Hepatocyte (in vitro differentiated cells): Measurements from ENCODE around the gene PAX1. TPM values are rescaled to one million over a fixed set of nuclear protein-coding genes. Genes with fewer than 3 reads are reported as not detected.

Experiments
- DNase-seq: peaks from one replicate; pipeline ENCODE4 v3.0.0-alpha.2; 2016; ENCODE audit warnings: low spot score
- H2AFZ ChIP-seq: fragments of 200-600 bp; sonication (generic); 2 replicates; pipeline ENCODE4 v1.6.0; 2016; ENCODE audit warnings: antibody characterized with exemption, mild to moderate bottlenecking
- H3K27ac ChIP-seq: fragments of 200-600 bp; sonication (generic); 2 replicates; pipeline ENCODE4 v1.5.1; 2016; ENCODE audit warnings: mild to moderate bottlenecking
- H3K27me3 ChIP-seq: fragments of 200-600 bp; sonication (generic); 2 replicates; pipeline ENCODE4 v1.6.1; 2016
- H3K36me3 ChIP-seq: fragments of 200-600 bp; sonication (generic); replicated peaks from 2 replicates; pipeline ENCODE4 v1.5.1; 2016; ENCODE audit warnings: low read depth; ENCODE audit not compliant: insufficient read depth
- H3K4me1 ChIP-seq: fragments of 200-600 bp; sonication (generic); 2 replicates; pipeline ENCODE4 v1.5.1; 2016; ENCODE audit warnings: mild to moderate bottlenecking, moderate library complexity; ENCODE audit not compliant: insufficient read depth
- H3K4me2 ChIP-seq: fragments of 200-600 bp; sonication (generic); 2 replicates; pipeline ENCODE4 v1.6.0; 2016
- H3K4me3 ChIP-seq: fragments of 200-600 bp; sonication (generic); 2 replicates; pipeline ENCODE4 v1.5.1; 2016; ENCODE audit warnings: mild to moderate bottlenecking
- H3K79me2 ChIP-seq: fragments of 200-600 bp; sonication (generic); 2 replicates; pipeline ENCODE4 v1.6.0; 2017; ENCODE audit warnings: mild to moderate bottlenecking
- H3K9me2 ChIP-seq: fragments of 200-600 bp; sonication (generic); replicated peaks from 2 replicates; pipeline ENCODE4 v1.6.0; 2017; ENCODE audit warnings: mild to moderate bottlenecking; ENCODE audit not compliant: insufficient read depth
- H3K9me3 ChIP-seq: fragments of 200-600 bp; sonication (generic); 2 replicates; pipeline ENCODE4 v1.5.1; 2016; ENCODE audit warnings: low read depth, mild to moderate bottlenecking
- H4K20me1 ChIP-seq: fragments of 200-600 bp; sonication (generic); 2 replicates; pipeline ENCODE4 v1.6.0; 2016; ENCODE audit warnings: mild to moderate bottlenecking; ENCODE audit not compliant: insufficient read depth, poor library complexity, severe bottlenecking
- EZH2 ChIP-seq: fragments of 200-600 bp; sonication (generic); IDR thresholded peaks from 2 replicates; pipeline ENCODE4 v1.6.1; 2016; ENCODE audit warnings: antibody characterized with exemption, mild to moderate bottlenecking, borderline replicate concordance
- EZH2phosphoT487 ChIP-seq: fragments of 200-600 bp; sonication (generic); IDR thresholded peaks from one replicate; pipeline ENCODE4 v1.6.1; 2018; ENCODE audit warnings: antibody characterized with exemption, mild to moderate bottlenecking, low read depth, moderate library complexity; ENCODE audit not compliant: unreplicated experiment, severe bottlenecking
- WGBS: methylation state at CpG from one replicate; pipeline ENCODE4 v1.1.6; 2016; ENCODE audit warnings: low lambda C conversion rate; ENCODE audit errors: missing lambda C conversion rate; 5-methylcytosine and 5-hydroxymethylcytosine counted together
- polyA plus RNA-seq: library from polyadenylated mRNA; unstranded; fragments of >200 nt; fragmentation: Nextera tagmentation; extraction: Ambion mirVana; gene quantifications from 2 replicates; pipeline ENCODE4 v1.2.1, GENCODE V29; 2016
- total RNA-seq: library from RNA; depleted of rRNA; stranded (reverse); fragments of >200 nt; gene quantifications from 2 replicates; pipeline ENCODE4 v1.2.3, GENCODE V29; 2014
- TF ChIP-seq, protein P1 (sequence below): fragments of 200-600 bp; sonication (generic); IDR thresholded peaks from 2 replicates; pipeline ENCODE4 v1.5.1; 2016; ENCODE audit warnings: antibody characterized with exemption, mild to moderate bottlenecking; ENCODE audit not compliant: poor library complexity

PAX1 gene
- total and polyA plus RNA-seq, 2 experiments from 2014 or later, result not detected

DNA sequence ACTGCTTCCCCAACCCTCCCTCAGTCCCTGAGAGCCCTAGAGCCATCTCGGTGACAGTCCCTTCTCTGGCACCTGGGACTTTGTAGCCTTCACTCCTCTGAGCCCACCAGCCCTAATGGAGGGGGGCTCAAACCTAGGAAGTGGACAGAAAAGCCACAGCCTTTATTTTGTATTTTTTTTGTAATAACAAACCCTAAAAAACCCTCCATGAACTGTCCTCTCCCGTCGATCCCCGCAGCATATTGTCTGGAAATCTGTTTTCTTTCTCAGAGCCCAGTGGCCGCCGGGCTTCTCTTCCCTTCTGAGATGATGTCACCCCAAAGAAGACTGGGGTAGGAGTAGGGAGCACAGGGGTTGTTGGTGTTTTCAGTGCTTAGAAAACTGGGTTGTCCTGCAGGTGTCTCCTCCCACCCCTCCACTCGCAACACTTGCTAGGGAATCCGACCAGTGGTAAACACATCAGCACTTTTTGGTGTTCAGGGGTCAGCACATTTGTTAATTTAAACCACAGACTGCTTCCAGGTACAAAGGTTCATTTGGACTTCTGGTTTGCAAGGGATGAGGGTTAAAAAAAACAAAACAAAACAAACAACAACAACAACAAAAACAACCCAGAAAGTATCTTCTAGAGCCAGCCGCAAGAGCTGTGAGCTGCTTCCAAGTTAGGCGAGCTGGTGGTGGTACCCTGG, 9.9 kb downstream of the PAX1 start:
- H3K79me2 ChIP-seq, result no peaks in the 10 kb centered on the region
- no peaks in the 10 kb centered on the region for H3K4me1 ChIP-seq
- no peak overlapping the region for H3K27ac ChIP-seq
- peaks cover 92% of the 10 kb centered on the region for H3K27me3 ChIP-seq
- DNase-seq, result no peak
- no peaks in the 10 kb centered on the region for H3K9me2 ChIP-seq
- no peaks in the 10 kb centered on the region for H4K20me1 ChIP-seq
- TF ChIP-seq EZH2, result peak; percentile 38
- TF ChIP-seq, protein P1, sequence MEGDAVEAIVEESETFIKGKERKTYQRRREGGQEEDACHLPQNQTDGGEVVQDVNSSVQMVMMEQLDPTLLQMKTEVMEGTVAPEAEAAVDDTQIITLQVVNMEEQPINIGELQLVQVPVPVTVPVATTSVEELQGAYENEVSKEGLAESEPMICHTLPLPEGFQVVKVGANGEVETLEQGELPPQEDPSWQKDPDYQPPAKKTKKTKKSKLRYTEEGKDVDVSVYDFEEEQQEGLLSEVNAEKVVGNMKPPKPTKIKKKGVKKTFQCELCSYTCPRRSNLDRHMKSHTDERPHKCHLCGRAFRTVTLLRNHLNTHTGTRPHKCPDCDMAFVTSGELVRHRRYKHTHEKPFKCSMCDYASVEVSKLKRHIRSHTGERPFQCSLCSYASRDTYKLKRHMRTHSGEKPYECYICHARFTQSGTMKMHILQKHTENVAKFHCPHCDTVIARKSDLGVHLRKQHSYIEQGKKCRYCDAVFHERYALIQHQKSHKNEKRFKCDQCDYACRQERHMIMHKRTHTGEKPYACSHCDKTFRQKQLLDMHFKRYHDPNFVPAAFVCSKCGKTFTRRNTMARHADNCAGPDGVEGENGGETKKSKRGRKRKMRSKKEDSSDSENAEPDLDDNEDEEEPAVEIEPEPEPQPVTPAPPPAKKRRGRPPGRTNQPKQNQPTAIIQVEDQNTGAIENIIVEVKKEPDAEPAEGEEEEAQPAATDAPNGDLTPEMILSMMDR, result no peak
- H3K9me3 ChIP-seq, result no peaks in the 10 kb centered on the region
- H3K4me3 ChIP-seq, result no peak overlapping the region
- H2AFZ ChIP-seq, result no peak overlapping the region
- 15% methylated on average over 10 of the region's 10 CpGs for WGBS
- no peak overlapping the region for H3K4me2 ChIP-seq
- no peaks in the 10 kb centered on the region for H3K36me3 ChIP-seq

DNA sequence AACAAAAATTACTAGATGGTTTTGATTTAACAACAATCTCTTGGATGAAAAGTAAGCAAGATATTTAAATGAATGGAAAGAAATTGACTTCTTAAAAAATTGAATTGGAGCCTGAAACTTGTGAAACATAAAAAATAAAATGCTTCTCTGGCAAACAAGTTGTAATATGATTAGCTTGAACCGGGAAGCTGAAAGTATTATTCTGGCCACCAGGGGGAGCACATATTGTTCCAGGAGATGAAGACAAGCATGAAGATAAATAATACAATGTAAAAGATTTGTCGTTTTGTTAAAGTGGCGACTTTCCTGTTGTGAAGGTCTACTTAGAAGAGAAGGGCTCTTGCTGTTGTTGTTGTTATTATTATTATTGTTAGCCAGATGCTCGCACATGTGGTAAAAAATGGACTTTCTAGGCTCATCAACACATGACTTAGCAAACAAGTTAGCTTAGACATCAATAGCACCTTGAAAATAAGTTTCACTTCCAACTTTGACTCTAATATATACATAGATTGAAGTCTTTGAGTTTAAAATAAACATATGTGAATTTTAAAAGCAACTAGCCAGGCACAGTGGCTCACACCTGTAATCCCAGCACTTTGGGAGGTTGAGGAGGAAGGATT, 14.2 kb downstream of the PAX1 start:
- H3K36me3 ChIP-seq, result no peaks in the 10 kb centered on the region
- no peaks in the 10 kb centered on the region for H3K4me1 ChIP-seq
- H3K9me3 ChIP-seq, result no peaks in the 10 kb centered on the region
- H2AFZ ChIP-seq, result no peak overlapping the region
- no peak overlapping the region for H3K4me3 ChIP-seq
- H4K20me1 ChIP-seq, result no peaks in the 10 kb centered on the region
- no peaks in the 10 kb centered on the region for H3K9me2 ChIP-seq
- 9% methylated on average over 4 of the region's 4 CpGs for WGBS
- H3K27me3 ChIP-seq, result peaks cover 48% of the 10 kb centered on the region
- no peak overlapping the region for H3K4me2 ChIP-seq
- H3K27ac ChIP-seq, result no peak overlapping the region
- no peak for TF ChIP-seq EZH2
- TF ChIP-seq, protein P1, result peak; percentile 92
- DNase-seq, result peak; percentile 81
- H3K79me2 ChIP-seq, result no peaks in the 10 kb centered on the region

DNA sequence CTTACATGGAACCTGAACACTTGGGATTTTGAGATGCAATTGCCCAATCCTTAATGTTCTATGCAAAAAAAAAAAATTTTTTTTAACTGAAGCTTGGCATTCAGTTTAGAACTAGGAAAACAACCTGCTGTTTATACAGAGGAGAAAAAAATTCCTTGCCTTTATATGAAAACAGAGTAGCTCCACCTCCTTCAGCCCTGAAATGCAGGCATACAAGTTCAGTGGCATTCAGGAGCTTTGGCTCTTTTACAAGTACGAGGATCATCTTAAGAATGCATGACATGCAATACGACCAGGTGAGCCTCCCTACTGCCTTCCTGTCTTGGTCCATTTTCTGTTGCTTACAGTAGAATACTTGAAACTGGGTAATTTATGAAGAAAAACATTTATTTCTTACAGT, 20.4 kb downstream of the PAX1 start:
- no peak overlapping the region for H3K27ac ChIP-seq
- H3K9me2 ChIP-seq, result no peaks in the 10 kb centered on the region
- TF ChIP-seq, protein P1, result no peak
- no peak for TF ChIP-seq EZH2phosphoT487
- TF ChIP-seq EZH2, result no peak
- no peak overlapping the region for H3K4me3 ChIP-seq
- peak; percentile 23 for DNase-seq
- 40% methylated on average over 2 of the region's 2 CpGs for whole genome bisulfite sequencing
- no peak overlapping the region for H2AFZ ChIP-seq
- H3K79me2 ChIP-seq, result no peaks in the 10 kb centered on the region
- H3K4me2 ChIP-seq, result no peak overlapping the region
- H3K36me3 ChIP-seq, result no peaks in the 10 kb centered on the region
- H3K27me3 ChIP-seq, result no peaks in the 10 kb centered on the region
- no peaks in the 10 kb centered on the region for H3K4me1 ChIP-seq
- H4K20me1 ChIP-seq, result no peaks in the 10 kb centered on the region
- no peaks in the 10 kb centered on the region for H3K9me3 ChIP-seq
